Measurements from ENCODE around the gene SET.
"Not testable (repeated sequence)": the region's sequence is repeated elsewhere in the genome, so short reads cannot be mapped to it uniquely, and the experiment has no call there.

The SET gene

GRCh38 chr9:128653908-128654307 is 35.1 kb upstream of the SET start:
- FAIRE-seq (no peak), DNase-seq (ENCODE audit: insufficient read length, low spot score) (no peak)
- no peak for TF ChIP-seq CTCF (IDR thresholded peaks at IDR 0.05; ENCODE audit: insufficient read depth, missing control alignments)

GRCh38 chr9:128654481-128654880 is 34.5 kb upstream of the SET start:
- TF ChIP-seq CTCF (IDR thresholded peaks at IDR 0.05; ENCODE audit: insufficient read depth, missing control alignments), result no peak
- FAIRE-seq (no peak), DNase-seq (ENCODE audit: insufficient read length, low spot score) (no peak)

GRCh38 chr9:128656416-128657343 is 32.3 kb upstream of the SET start, which contains the start of gene DYNC2I2:
DYNC2I2 (minus strand) TSS chr9:128656847; CDS start chr9:128656726, 121 bp downstream.
- no peak for FAIRE-seq

GRCh38 chr9:128657344-128657704 is 31.7 kb upstream of the SET start:
- TF ChIP-seq CTCF (IDR thresholded peaks at IDR 0.05; ENCODE audit: insufficient read depth, missing control alignments), result no peak
- DNase-seq (ENCODE audit: insufficient read length, low spot score), result no peak
- no peak for FAIRE-seq

More at GRCh38 chr9:128656416-128657343, 32.3 kb upstream of the SET start, which contains the start of gene DYNC2I2:
- no peak for TF ChIP-seq CTCF (IDR thresholded peaks at IDR 0.05; ENCODE audit: insufficient read depth, missing control alignments)
- DNase-seq (ENCODE audit: insufficient read length, low spot score), result peak; percentile 95

GRCh38 chr9:128657796-128658195 is 31.2 kb upstream of the SET start:
- DNase-seq (ENCODE audit: insufficient read length, low spot score) (no peak), FAIRE-seq (no peak)
- TF ChIP-seq CTCF (IDR thresholded peaks at IDR 0.05; ENCODE audit: insufficient read depth, missing control alignments), result no peak

GRCh38 chr9:128666481-128666941 is 22.5 kb upstream of the SET start:
- not testable (repeated sequence) for FAIRE-seq; DNase-seq (ENCODE audit: insufficient read length, low spot score)

GRCh38 chr9:128669786-128670185 is 19.2 kb upstream of the SET start:
- DNase-seq (ENCODE audit: insufficient read length, low spot score) (no peak), FAIRE-seq (no peak)
- no peak for TF ChIP-seq CTCF (IDR thresholded peaks at IDR 0.05; ENCODE audit: insufficient read depth, missing control alignments)

Measured in D721Med (cell line).